DOHH2 (cell line): Measurements from ENCODE around the gene NDE1.
"Not testable (repeated sequence)": the region's sequence is repeated elsewhere in the genome, so short reads cannot be mapped to it uniquely, and the experiment has no call there.

Experiments
- H3F3A ChIP-seq: fragments of 200-600 bp; sonication (generic), shearing (Covaris generic); 2 replicates; pipeline ENCODE4 v1.6.0; 2016; ENCODE audit warnings: antibody characterized with exemption, mild to moderate bottlenecking; ENCODE audit not compliant: control insufficient read depth, insufficient read depth
- H3K27ac ChIP-seq: fragments of 200-600 bp; sonication (generic); 2 replicates; pipeline ENCODE4 v1.5.1; 2014; ENCODE audit warnings: low read depth, mild to moderate bottlenecking, low read length, moderate library complexity
- H3K27me3 ChIP-seq: fragments of 200-600 bp; sonication (generic); 2 replicates; pipeline ENCODE4 v1.6.1; 2014; ENCODE audit warnings: mild to moderate bottlenecking, low read length, mixed read lengths; ENCODE audit not compliant: control insufficient read depth
- H3K36me3 ChIP-seq: fragments of 200-600 bp; sonication (generic); 2 replicates; pipeline ENCODE4 v1.6.1; 2014; ENCODE audit warnings: mild to moderate bottlenecking, low read length, moderate library complexity, mixed read lengths; ENCODE audit not compliant: control insufficient read depth
- H3K4me1 ChIP-seq: fragments of 200-600 bp; sonication (generic); 2 replicates; pipeline ENCODE4 v1.6.1; 2014; ENCODE audit warnings: mild to moderate bottlenecking, low read length, mixed read lengths; ENCODE audit not compliant: control insufficient read depth
- H3K4me2 ChIP-seq: fragments of 200-600 bp; sonication (generic); 2 replicates; pipeline ENCODE4 v1.6.0; 2014; ENCODE audit warnings: mild to moderate bottlenecking, low read length, moderate library complexity
- H3K4me3 ChIP-seq: fragments of 200-600 bp; sonication (generic); 2 replicates; pipeline ENCODE4 v1.5.1; 2014; ENCODE audit warnings: mild to moderate bottlenecking, low read length, mixed read lengths
- H3K79me2 ChIP-seq: fragments of 200-600 bp; sonication (generic); 2 replicates; pipeline ENCODE4 v1.6.1; 2014; ENCODE audit warnings: mild to moderate bottlenecking, low read length, mixed read lengths; ENCODE audit not compliant: control insufficient read depth
- H3K9me2 ChIP-seq: fragments of 200-600 bp; sonication (generic); replicated peaks from 2 replicates; pipeline ENCODE4 v1.6.1; 2014; ENCODE audit warnings: mild to moderate bottlenecking, low read length, mixed read lengths; ENCODE audit not compliant: control insufficient read depth
- H3K9me3 ChIP-seq: fragments of 200-600 bp; sonication (generic); 2 replicates; pipeline ENCODE4 v1.6.1; 2014; ENCODE audit warnings: antibody characterized with exemption, low read length, mixed read lengths; ENCODE audit not compliant: control insufficient read depth, insufficient read depth
- H4K20me1 ChIP-seq: fragments of 200-600 bp; sonication (generic); 2 replicates; pipeline ENCODE4 v1.6.0; 2014; ENCODE audit warnings: low read depth, mild to moderate bottlenecking, antibody characterized with exemption, low read length, moderate library complexity; ENCODE audit not compliant: control insufficient read depth, insufficient read depth
- EZH2phosphoT487 ChIP-seq: fragments of 200-600 bp; sonication (generic); IDR thresholded peaks from 2 replicates; pipeline ENCODE4 v1.6.1; 2017; ENCODE audit warnings: borderline replicate concordance, mild to moderate bottlenecking, antibody characterized with exemption, low read length, moderate library complexity, mixed read lengths
- TF ChIP-seq, protein P1 (sequence below): fragments of 200-600 bp; sonication (generic); IDR thresholded peaks from one replicate; pipeline ENCODE4 v1.5.1; 2014; ENCODE audit warnings: antibody characterized with exemption, mild to moderate bottlenecking, low read depth, low read length; ENCODE audit not compliant: poor library complexity, severe bottlenecking

Gene NDE1

GRCh38 chr16:15604460-15605440, 45.3 kb upstream of the NDE1 start:
- Histone ChIP-seq H3F3A (no peaks in the 10 kb centered on the region), H3K79me2 (no peaks in the 10 kb centered on the region), H3K4me1 (no peaks in the 10 kb centered on the region), H3K4me2 (no peak overlapping the region), H3K27ac (no peak overlapping the region), H3K9me3 (no peaks in the 10 kb centered on the region), H3K27me3 (no peaks in the 10 kb centered on the region), H3K4me3 (no peak overlapping the region), H4K20me1 (no peaks in the 10 kb centered on the region), H3K9me2 (no peaks in the 10 kb centered on the region), H3K36me3 (peaks cover 98% of the 10 kb centered on the region)
- TF ChIP-seq EZH2phosphoT487: no peak
- TF ChIP-seq, protein P1, sequence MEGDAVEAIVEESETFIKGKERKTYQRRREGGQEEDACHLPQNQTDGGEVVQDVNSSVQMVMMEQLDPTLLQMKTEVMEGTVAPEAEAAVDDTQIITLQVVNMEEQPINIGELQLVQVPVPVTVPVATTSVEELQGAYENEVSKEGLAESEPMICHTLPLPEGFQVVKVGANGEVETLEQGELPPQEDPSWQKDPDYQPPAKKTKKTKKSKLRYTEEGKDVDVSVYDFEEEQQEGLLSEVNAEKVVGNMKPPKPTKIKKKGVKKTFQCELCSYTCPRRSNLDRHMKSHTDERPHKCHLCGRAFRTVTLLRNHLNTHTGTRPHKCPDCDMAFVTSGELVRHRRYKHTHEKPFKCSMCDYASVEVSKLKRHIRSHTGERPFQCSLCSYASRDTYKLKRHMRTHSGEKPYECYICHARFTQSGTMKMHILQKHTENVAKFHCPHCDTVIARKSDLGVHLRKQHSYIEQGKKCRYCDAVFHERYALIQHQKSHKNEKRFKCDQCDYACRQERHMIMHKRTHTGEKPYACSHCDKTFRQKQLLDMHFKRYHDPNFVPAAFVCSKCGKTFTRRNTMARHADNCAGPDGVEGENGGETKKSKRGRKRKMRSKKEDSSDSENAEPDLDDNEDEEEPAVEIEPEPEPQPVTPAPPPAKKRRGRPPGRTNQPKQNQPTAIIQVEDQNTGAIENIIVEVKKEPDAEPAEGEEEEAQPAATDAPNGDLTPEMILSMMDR: no peak

DNA sequence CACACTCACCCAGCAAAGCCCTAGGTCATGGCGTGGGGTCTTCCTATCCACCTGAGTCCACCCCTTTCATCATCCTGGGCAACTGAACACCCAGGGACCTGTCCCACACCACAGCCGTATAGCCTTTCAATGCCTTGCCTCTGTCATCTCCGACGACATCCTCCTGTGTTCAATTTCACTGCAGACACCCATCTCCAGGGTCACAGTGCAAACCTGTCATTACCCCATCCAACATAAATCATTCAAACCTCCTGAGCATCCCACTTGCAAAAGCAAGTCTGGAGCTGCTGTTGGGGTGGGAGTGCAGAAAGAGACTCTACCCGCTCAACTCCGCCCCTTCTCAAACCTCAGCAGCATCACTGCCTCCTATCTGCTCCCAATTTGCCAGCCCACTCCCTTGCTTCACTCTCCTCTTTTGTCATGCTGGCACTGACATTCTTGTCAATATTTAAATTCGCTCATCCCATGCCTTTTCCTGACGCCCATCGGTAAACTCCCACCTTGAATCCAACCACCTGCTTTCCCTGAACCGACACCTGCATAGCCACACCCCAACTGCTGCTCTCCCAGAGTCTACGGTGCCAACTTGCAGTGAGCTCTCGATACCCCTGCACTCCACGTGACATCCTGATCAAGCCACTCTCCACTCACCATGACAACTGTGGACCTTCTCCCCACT, 44.1 kb upstream of the NDE1 start:
- Histone ChIP-seq H3F3A (no peaks in the 10 kb centered on the region), H3K36me3 (peaks cover 98% of the 10 kb centered on the region), H4K20me1 (no peaks in the 10 kb centered on the region), H3K4me3 (no peak overlapping the region), H3K79me2 (no peaks in the 10 kb centered on the region), H3K4me1 (no peaks in the 10 kb centered on the region), H3K27me3 (no peaks in the 10 kb centered on the region), H3K9me3 (no peaks in the 10 kb centered on the region), H3K9me2 (no peaks in the 10 kb centered on the region), H3K27ac (no peak overlapping the region), H3K4me2 (no peak overlapping the region)
- TF ChIP-seq, protein P1: no peak
- no peak for TF ChIP-seq EZH2phosphoT487

DNA sequence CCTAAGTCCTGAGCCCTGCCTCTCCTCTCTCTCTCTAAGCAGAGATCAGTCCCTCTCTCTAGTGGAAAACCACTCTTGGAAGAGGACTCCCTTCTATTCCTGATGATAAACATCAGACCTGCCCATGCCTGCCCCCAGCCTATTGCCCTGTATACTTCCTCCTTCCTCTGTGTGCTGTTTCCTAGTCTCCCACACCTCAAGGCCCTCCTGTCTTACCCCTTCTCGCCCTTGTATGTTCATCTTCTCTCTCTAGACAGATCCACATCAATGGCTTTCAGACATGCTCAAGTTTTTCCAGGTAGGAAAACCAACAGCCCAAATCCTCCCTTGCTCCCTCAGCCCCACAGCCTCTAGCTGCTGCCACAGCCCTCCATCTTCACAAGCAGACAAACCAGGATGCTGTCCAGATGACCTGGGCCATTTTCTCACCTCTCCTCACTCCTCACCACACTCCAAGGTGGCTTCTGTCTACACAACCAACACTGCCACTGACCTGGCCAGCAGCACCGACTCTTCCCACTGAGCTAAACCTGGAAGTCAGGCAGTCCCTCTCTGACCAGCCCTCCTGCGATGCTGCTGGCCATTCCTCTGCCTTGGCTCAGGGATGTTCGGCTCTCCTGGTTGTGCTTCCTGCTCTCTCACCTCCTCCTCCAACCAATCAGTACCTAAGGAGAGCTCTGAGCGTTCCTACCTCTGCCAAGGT, 43.4 kb upstream of the NDE1 start:
- no peaks in the 10 kb centered on the region for H3K27me3 ChIP-seq
- no peaks in the 10 kb centered on the region for H3K9me2 ChIP-seq
- no peaks in the 10 kb centered on the region for H3K79me2 ChIP-seq
- no peak overlapping the region for H3K4me2 ChIP-seq
- no peak for TF ChIP-seq EZH2phosphoT487
- TF ChIP-seq, protein P1: no peak
- H3F3A ChIP-seq: no peaks in the 10 kb centered on the region
- H4K20me1 ChIP-seq: no peaks in the 10 kb centered on the region
- no peaks in the 10 kb centered on the region for H3K9me3 ChIP-seq
- no peaks in the 10 kb centered on the region for H3K4me1 ChIP-seq
- no peak overlapping the region for H3K4me3 ChIP-seq
- no peak overlapping the region for H3K27ac ChIP-seq
- H3K36me3 ChIP-seq: peaks cover 97% of the 10 kb centered on the region

- H3K36me3 ChIP-seq: peaks cover 97% of the 10 kb centered on the region
- H3K9me3 ChIP-seq, H4K20me1 ChIP-seq, H3K4me3 ChIP-seq, H3K79me2 ChIP-seq, H3K27me3 ChIP-seq, H3K4me1 ChIP-seq, H3K9me2 ChIP-seq, H3K27ac ChIP-seq, H3K4me2 ChIP-seq, H3F3A ChIP-seq: not testable (repeated sequence)
Measured at GRCh38 chr16:15607221-15607699, 42.8 kb upstream of the NDE1 start.
